Left ventricle myocardium superior (tissue), 1 donor: ENCODE results near the gene RAD51AP1. TPM values are rescaled to one million over a fixed set of nuclear protein-coding genes. Genes with fewer than 3 reads are reported as not detected.
"Not testable (repeated sequence)": the region's sequence is repeated elsewhere in the genome, so short reads cannot be mapped to it uniquely, and the experiment has no call there.

ENCODE experiments used
- ATAC-seq: fragments of 200-7000 bp; cut with Tn5 transposase; one replicate; pipeline ENCODE4 v1.9.1; 2020; ENCODE audit warnings: mild to moderate bottlenecking, moderate library complexity
- DNase-seq: peaks from one replicate; pipeline ENCODE4 v3.0.0-alpha.2; 2020
- intact Hi-C: fragments of 100-400 bp; cut with micrococcal nuclease; formaldehyde crosslinking; loops from one replicate; pipeline ENCODE4 v1.11.0; 2022
- long read RNA-seq: library from polyadenylated mRNA; unstranded; transcript quantifications from one replicate; pipeline ENCODE4 v2.0.0, GENCODE V29; 2021
- total RNA-seq: library from RNA; stranded (reverse); fragmentation: NEBNext Ultra II Directional; extraction: Animal tissue kit (Norgen Biotek cat#: 25700); gene quantifications from one replicate; pipeline ENCODE4 v1.2.1, GENCODE V29; 2021
- donor health status: DM: no; HTN: yes; CAD: no; lungs with severe emphysema.

The RAD51AP1 gene, protein sequence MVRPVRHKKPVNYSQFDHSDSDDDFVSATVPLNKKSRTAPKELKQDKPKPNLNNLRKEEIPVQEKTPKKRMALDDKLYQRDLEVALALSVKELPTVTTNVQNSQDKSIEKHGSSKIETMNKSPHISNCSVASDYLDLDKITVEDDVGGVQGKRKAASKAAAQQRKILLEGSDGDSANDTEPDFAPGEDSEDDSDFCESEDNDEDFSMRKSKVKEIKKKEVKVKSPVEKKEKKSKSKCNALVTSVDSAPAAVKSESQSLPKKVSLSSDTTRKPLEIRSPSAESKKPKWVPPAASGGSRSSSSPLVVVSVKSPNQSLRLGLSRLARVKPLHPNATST
- 1.2 TPM for total RNA-seq
- long read RNA-seq = 0 reads

GRCh38 chr12:4538207-4539160 lies at the start of gene RAD51AP1:
TSS of gene RAD51AP1 (plus strand) at chr12:4538890. CDS start at chr12:4538940, 50 bp downstream.
- DNase-seq (peak; percentile 95), ATAC-seq (peak; percentile 100)
- intact Hi-C loops = no loop called here

DNA sequence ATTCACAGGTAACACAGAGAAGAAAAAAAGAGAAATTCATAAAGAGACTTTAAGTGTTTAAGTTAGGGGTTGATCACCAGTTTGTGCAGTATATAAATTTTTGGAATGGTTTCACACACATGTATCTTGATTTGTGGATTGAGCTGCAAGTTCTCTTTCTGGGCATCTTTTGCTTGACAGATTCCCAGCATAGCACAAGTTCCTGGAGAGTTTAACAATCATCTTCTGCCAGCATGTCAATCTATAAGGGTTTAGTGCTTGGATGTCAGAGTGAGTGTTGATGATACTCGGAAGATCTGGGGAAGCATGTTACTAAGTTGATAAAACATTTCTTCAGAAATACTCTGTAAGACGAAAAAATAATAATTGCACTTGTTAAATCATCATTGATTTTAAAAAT lies 49.1 kb upstream of the RAD51AP1 start:
- intact Hi-C loops = no loop called here
- DNase-seq (no peak), ATAC-seq (no peak)

GRCh38 chr12:4490973-4491372 lies 47.7 kb upstream of the RAD51AP1 start:
- intact Hi-C loops = no loop called here
- no peak for DNase-seq
- ATAC-seq = no peak

- ATAC-seq (no peak), DNase-seq (no peak)
- intact Hi-C loops = no loop called here
Measured at GRCh38 chr12:4496145-4496838, 42.4 kb upstream of the RAD51AP1 start.

DNA sequence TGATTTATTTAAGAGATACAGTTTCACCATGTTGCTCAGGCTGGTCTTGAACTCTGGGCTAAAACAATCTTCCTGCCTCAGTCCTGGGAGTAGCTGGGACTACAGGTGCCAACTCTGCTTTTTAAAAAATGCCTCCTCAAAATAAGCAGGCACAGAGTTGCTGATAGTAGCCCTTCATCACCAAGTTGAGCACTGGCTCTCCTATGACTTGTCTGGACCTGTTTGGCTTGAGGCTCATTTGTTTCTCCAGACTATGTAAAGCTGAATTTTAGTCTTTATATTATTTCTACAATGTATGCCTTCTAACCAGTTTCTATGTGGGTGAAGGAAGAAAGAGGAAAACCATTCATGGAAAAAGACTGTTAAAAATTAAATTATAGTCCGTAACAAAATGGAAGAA lies 39.5 kb upstream of the RAD51AP1 start:
- ATAC-seq = no peak
- intact Hi-C loops = no loop called here
- no peak for DNase-seq

DNA sequence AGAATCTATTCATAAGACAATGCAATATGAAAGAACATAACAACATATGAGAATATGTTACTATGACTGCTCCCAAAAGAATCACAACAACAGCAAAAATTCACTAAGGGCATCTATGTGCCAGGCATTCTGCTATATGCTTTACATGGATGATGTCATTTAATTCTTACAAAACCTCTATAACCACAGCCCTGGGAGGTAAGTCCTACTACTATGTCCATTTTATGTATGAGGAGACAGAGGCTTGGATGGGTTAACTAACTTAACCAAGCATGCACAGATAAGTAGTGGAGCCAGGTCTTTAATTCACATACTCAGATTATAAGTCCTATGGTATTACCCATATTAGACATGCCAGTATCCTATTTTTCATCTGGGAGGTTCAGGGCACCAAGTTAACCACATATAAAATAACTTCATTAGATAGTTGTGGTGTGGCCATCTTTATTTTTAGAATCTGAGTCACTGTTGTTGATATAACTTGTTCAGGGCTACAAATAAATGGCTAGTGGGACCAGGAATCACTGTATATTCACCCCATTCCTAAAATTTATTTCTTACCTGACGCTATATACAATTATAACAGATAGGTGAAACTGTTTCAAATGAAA lies 33.2 kb upstream of the RAD51AP1 start:
- no peak for DNase-seq
- intact Hi-C loops = no loop called here
- ATAC-seq = peak; percentile 64

DNA sequence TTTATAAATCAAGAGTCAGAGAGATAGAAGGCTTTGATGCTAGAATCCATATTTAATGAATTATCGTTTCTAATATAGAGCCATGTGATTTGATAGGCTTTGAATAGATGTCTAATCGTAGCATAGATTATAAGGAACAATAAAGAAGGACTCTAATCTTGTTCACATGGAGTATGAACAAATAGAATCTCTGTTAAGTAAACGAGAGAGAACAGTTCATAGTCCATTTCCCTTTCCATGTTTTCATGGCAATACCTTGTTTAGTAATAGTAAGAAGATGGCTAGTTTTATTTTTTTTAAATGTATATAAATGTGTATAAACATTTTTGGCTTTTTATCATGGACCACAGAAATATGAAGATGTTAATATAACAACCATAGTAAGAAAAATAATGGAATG lies 32.3 kb upstream of the RAD51AP1 start:
- DNase-seq (no peak), ATAC-seq (no peak)
- intact Hi-C loops = no loop called here

GRCh38 chr12:4506870-4507269 lies 31.8 kb upstream of the RAD51AP1 start:
- intact Hi-C loops = no loop called here

GRCh38 chr12:4508503-4508902 lies 30.2 kb upstream of the RAD51AP1 start:
- intact Hi-C loops, ATAC-seq, DNase-seq: not testable (repeated sequence)

More at GRCh38 chr12:4506870-4507269, 31.8 kb upstream of the RAD51AP1 start:
- no peak for ATAC-seq
- DNase-seq = no peak

DNA sequence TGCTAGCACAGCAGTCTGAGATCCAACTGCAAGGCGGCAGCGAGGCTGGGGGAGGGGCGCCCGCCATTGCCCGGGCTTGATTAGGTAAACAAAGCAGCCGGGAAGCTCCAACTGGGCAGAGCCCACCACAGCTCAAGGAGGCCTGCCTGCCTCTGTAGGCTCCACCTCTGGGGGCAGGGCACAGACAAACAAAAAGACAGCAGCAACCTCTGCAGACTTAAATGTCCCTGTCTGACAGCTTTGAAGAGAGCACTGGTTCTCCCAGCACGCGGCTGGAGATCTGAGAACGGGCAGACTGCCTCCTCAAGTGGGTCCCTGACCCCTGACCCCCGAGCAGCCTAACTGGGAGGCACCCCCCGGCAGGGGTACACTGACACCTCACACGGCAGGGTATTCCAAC lies 29.4 kb upstream of the RAD51AP1 start:
- DNase-seq = peak; percentile 12
- ATAC-seq, intact Hi-C loops: not testable (repeated sequence)

- intact Hi-C loops = no loop called here
- ATAC-seq (no peak), DNase-seq (no peak)
Measured at GRCh38 chr12:4518106-4518728, 20.5 kb upstream of the RAD51AP1 start.

DNA sequence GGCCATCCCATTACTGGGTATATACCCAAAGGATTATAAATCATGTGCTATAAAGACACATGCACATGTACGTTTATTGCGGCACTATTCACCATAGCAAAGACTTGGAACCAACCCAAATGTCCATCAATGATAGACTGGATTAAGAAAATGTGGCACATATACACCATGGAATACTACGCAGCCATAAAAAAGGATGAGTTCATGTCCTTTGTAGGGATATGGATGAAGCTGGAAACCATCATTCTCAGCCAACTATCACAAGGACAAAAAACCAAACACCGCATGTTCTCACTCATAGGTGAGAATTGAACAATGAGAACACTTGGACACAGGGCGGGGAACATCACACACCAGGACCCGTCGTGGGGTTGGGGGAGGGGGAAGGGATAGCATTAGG lies 15.2 kb upstream of the RAD51AP1 start:
- intact Hi-C loops, DNase-seq, ATAC-seq: not testable (repeated sequence)

GRCh38 chr12:4526923-4527546 lies 11.7 kb upstream of the RAD51AP1 start:
- intact Hi-C loops = no loop called here
- ATAC-seq (no peak), DNase-seq (no peak)

DNA sequence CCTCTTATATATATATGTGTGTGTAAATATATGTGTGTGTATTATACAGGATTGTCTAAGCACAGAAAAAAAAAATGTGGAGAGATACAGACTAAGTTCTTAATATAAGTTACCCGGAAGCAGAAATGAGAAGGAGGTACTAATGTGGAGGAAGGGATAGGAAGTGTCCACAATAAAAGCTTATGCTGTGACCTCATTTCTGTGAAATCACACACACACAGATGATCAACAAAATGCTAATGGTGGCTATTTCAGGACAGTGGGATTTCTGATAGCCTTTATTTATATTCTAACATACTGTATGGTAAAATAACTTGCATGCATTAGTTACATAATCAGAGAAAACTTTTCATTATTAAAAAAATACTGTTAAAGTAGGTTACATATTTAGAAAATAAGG lies 8.5 kb upstream of the RAD51AP1 start:
- intact Hi-C loops = no loop called here
- no peak for ATAC-seq
- no peak for DNase-seq

GRCh38 chr12:4530982-4531586 lies 7.6 kb upstream of the RAD51AP1 start:
- intact Hi-C loops = no loop called here
- DNase-seq (no peak), ATAC-seq (no peak)

- intact Hi-C loops = no loop called here
- DNase-seq (no peak), ATAC-seq (no peak)
Measured at GRCh38 chr12:4535092-4535491, 3.6 kb upstream of the RAD51AP1 start.

DNA sequence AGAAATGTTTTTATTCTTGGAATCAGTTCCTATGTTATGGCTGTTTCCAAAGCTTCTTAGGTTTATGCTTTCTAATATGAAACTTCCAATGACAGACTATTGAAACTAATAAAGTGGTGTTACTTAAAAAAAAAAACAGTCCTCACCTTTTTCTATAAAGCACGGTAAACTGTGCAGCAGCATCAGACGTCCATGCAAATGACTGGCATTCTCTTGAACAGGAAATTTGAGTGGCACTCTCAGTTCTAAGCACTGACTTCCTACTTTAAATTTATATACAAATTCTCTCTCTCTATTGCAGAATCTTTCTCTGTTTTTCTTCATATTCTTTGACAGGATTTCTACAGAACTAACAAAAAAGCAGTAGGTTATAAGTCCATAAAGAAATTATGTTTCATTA lies 2.8 kb upstream of the RAD51AP1 start:
- ATAC-seq = no peak
- DNase-seq = no peak
- intact Hi-C loops = no loop called here
